ENCODE data around the gene KIAA1755. TPM values are rescaled to one million over a fixed set of nuclear protein-coding genes. Genes with fewer than 3 reads are reported as not detected.

The KIAA1755 gene
- polyA plus RNA-seq, 1 of the 3 experiments (the other 2 are of a cell fraction): 0.54 TPM

GRCh38 chr20:38305541-38305940 lies 45.0 kb upstream of the KIAA1755 start:
- Histone ChIP-seq H3K4me1 (ENCODE audit: control insufficient read depth in 1 of 2, insufficient read depth in 2 of 2, low read depth in 1 of 2, low read length in 1 of 2) (peaks cover 0 to 4% of the 10 kb centered on the region in 2 experiments; a peak in 1 of 4 replicates), H3K27ac (ENCODE audit: low read depth in 2 of 2, low read length in 1 of 2) (no peak overlapping the region), H2AFZ (ENCODE audit: low read depth) (no peak overlapping the region), H3K36me3 (replicated peaks in 1 of 2; ENCODE audit: control insufficient read depth in 1 of 2, insufficient read depth in 2 of 2, low read length in 1 of 2) (no peaks in the 10 kb centered on the region), H3K79me2 (ENCODE audit: insufficient read depth) (no peaks in the 10 kb centered on the region), H3K27me3 (ENCODE audit: insufficient read depth) (no peaks in the 10 kb centered on the region), H3K4me2 (no peak overlapping the region), H3K9me2 (no peaks in the 10 kb centered on the region), H3K9me3 (no peaks in the 10 kb centered on the region), H3K9ac (no peak overlapping the region), H3F3A (replicated peaks; ENCODE audit: insufficient read depth) (peaks cover 4% of the 10 kb centered on the region), H4K20me1 (ENCODE audit: insufficient read depth) (no peaks in the 10 kb centered on the region), H3K4me3 (ENCODE audit: low read depth in 2 of 2, low read length in 1 of 2) (no peak overlapping the region)
- ChIA-PET CTCF (interaction anchor here (0.6 to 3.2 kb wide), 6 partner anchors 10 to 1214 kb away, joined by 3 to 11 read pairs (median 4); no protein-coding TSS in a partner anchor), POLR2A (no interaction called here)
- no peak for DNase-seq
- 64% methylated on average over 4 of the region's 4 CpGs for WGBS (ENCODE audit: low lambda C conversion rate)
- no peak for TF ChIP-seq EP300 (IDR thresholded peaks at IDR 0.05; ENCODE audit: borderline replicate concordance in 1 of 2, low read depth in 1 of 2, low read length in 1 of 2)
- no peak for TF ChIP-seq REST (IDR thresholded peaks at IDR 0.05; ENCODE audit: low read depth, low read length)
- no peak for TF ChIP-seq FOSL2 (IDR thresholded peaks at IDR 0.05; ENCODE audit: borderline replicate concordance, low read depth)
- TF ChIP-seq IRF3 (IDR thresholded peaks at IDR 0.05; ENCODE audit: low read depth, low read length): no peak
- TF ChIP-seq SMC3 (IDR thresholded peaks at IDR 0.05; ENCODE audit: low read depth, low read length): no peak
- no peak for TF ChIP-seq NFIC (IDR thresholded peaks at IDR 0.05; ENCODE audit: borderline replicate concordance)
- no peak for TF ChIP-seq FOXJ3 (CRISPR knock-in tag; IDR thresholded peaks at IDR 0.05)
- no peak for TF ChIP-seq MXI1 (IDR thresholded peaks at IDR 0.05; ENCODE audit: low read depth, low read length)
- no peak for TF ChIP-seq MAX (IDR thresholded peaks at IDR 0.05; ENCODE audit: low read depth)
- TF ChIP-seq GATA2 (CRISPR knock-in tag; IDR thresholded peaks at IDR 0.05): no peak
- no peak for TF ChIP-seq JUND (IDR thresholded peaks at IDR 0.05)
- no peak for TF ChIP-seq TCF12 (IDR thresholded peaks at IDR 0.05)
- TF ChIP-seq SIN3A (IDR thresholded peaks at IDR 0.05; ENCODE audit: borderline replicate concordance, low read depth, low read length): no peak
- no peak for TF ChIP-seq EZH2phosphoT487 (IDR thresholded peaks at IDR 0.05; ENCODE audit: borderline replicate concordance, low read depth)
- TF ChIP-seq RCOR1 (IDR thresholded peaks at IDR 0.05; ENCODE audit: low read length): no peak
- no peak for TF ChIP-seq MEF2A (IDR thresholded peaks at IDR 0.05; ENCODE audit: borderline replicate concordance, low read depth)
- no peak for TF ChIP-seq NRF1 (IDR thresholded peaks at IDR 0.05; ENCODE audit: low read depth, low read length)
- TF ChIP-seq RFX5 (IDR thresholded peaks at IDR 0.05; ENCODE audit: low read length): no peak

Measured in SK-N-SH (cell line).